Activated T-cell treated with anti-CD3 and anti-CD28 coated beads for 1 hour (primary cell): ENCODE data around the gene FDPS.
A peak's percentile ranks its signal among the peaks of the same experiment; 100 is the strongest.
"Not testable (repeated sequence)": the region's sequence is repeated elsewhere in the genome, so short reads cannot be mapped to it uniquely, and the experiment has no call there.

ENCODE experiments used
- DNase-seq: peaks from one replicate; pipeline ENCODE4 v3.0.0-alpha.2; 2020; ENCODE audit warnings: low read depth

The FDPS gene

DNA sequence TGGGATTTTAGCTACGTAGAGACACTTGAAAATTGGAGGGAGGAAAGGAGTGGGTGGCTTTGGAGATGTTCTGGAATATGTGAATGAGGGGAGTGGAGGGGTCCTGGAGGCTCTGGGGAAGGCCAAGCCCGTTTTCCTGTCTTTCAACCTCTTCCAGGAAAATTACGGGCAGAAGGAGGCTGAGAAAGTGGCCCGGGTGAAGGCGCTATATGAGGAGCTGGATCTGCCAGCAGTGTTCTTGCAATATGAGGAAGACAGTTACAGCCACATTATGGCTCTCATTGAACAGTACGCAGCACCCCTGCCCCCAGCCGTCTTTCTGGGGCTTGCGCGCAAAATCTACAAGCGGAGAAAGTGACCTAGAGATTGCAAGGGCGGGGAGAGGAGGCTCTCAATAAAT lies 11.6 kb downstream of the FDPS start:
- DNase-seq = no peak

DNA sequence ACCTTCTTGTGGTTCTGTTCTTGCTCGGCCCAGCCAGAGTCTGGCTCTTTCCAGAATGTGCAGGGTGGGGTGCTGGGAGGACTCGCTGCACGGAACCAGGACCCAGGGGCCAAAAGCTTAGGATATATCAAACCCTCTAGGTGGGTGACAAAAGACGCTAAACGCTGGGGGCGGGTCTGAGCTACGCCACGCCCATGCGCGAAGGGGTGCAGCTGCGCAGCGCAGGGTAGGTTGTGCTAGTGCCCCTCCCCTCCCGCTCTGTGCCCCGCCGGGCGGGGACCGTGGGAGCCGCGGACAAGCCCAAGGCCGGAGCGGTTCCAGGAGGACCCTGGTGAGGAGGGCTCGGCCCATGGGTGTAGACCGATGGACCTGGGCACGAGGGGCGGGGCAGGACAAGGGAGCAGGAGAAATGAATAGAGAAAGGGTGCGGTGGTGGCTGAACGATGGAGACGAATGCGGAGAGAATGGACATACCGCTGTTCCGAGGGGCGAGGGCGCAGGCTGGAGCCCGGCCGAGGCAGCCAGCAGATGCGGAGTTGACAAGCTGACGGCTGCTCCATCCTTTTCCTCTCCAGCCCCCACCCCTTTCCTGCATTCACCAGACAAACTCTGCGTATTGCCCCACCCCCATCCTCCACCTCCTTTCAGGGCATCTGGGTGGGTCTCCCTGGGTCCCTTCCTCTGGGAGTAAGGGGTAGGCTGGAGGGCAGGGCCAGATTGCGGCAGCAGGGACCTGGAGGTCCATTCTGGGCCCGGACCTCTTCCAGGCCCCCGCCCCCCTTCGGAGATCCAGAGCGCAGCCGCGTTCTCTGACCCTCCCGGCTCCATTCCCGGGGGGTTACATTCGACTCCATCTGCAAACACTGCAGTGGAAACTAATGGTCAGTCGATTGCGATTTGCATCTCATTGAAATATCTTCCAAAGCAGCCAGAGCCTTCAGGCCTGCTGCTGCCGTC lies 12.3 kb downstream of the FDPS start, which contains the start of gene RUSC1:
Gene RUSC1 (plus strand): TSS at position 234 of the 957 bp plus-strand sequence. CDS start 880 bp downstream, outside the sequence.
- DNase-seq = peak; percentile 62

DNA sequence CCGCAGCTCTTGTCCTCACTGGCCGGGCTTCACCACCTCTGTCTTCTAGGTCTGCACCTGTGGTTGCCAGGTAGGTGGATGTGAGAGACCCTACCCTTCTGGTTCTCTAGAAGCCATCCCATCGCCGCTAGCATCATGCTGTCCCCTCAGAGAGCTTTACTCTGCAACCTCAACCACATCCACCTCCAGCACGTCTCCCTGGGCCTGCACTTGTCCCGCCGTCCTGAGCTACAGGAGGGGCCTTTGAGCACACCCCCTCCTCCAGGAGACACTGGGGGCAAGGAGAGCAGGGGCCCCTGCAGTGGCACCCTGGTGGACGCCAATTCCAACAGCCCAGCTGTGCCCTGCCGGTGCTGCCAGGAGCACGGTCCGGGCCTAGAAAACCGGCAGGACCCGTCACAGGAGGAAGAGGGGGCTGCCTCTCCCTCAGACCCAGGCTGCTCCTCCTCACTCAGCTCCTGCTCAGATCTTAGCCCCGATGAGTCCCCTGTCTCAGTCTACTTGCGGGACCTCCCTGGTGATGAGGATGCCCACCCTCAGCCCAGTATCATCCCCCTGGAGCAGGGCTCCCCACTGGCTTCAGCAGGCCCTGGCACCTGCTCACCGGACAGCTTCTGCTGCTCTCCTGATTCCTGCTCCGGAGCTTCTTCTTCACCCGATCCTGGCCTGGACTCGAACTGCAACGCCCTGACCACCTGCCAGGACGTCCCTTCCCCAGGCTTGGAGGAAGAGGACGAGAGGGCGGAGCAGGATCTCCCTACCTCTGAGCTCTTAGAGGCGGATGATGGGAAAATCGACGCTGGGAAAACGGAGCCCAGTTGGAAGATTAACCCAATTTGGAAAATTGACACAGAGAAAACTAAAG lies 13.2 kb downstream of the FDPS start:
- DNase-seq = no peak

DNA sequence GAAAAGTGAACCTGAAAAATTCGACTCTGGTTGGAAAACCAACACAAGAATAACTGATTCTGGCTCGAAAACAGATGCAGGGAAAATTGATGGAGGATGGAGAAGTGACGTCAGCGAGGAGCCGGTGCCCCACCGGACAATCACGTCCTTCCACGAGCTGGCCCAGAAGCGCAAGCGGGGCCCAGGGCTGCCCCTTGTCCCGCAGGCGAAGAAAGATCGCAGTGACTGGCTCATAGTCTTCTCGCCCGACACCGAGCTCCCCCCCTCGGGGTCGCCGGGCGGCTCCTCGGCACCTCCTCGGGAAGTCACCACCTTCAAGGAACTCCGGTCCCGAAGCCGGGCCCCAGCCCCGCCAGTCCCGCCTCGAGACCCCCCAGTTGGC lies 13.9 kb downstream of the FDPS start:
- no peak for DNase-seq

DNA sequence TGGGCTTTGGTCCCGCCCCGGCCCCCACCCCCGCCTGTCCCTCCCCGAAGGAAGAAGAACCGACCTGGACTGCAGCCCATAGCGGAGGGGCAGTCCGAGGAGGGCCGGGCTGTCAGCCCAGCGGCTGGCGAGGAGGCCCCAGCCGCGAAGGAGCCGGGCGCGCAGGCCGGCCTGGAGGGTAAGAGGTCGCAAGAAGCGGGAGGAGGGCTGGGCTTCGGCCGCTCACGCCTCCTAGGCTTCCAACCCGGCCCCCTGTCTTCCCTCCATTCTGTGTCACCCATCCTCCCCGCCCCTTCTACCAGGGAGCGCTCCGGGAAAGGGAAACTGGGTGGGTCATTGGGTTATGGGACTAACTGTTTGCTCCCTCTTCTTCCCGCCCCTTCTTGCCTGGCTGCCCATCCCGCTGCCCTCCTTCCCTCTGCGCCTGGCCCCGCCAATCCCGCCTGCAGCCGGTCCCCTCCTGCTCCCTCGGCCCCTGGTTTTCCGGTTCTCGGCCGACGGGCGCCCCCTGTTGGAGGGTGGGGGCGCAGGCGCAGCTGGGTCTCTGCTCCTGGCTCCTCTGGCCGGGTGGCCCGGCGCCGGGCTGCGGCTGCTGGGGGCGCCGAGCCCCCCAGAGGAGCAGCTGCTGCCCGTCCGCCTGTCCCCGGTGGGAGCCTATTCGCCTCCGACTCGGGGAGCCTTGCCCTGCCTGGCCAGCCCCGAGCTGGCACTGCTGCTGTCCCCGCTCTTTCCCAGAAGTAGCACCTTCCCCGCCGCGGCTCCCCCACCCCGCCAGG lies 14.5 kb downstream of the FDPS start:
- peak; percentile 92 for DNase-seq

DNA sequence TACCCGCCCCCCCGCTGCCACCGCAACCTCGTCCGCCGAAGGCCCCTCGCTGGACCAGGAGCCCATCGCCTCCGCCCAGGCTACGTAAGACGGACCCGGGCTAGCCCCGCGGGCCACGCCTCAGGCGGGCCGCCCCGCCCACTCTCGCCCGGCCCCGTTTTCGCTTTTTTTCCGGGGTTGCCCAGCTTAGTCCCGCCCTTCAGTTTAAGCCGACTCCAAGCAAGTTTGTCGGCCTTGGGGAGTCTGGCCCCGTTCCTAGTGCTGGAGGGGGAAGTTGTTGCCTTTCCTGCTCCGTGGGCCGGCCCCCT lies 15.0 kb downstream of the FDPS start:
- peak; percentile 72 for DNase-seq

DNA sequence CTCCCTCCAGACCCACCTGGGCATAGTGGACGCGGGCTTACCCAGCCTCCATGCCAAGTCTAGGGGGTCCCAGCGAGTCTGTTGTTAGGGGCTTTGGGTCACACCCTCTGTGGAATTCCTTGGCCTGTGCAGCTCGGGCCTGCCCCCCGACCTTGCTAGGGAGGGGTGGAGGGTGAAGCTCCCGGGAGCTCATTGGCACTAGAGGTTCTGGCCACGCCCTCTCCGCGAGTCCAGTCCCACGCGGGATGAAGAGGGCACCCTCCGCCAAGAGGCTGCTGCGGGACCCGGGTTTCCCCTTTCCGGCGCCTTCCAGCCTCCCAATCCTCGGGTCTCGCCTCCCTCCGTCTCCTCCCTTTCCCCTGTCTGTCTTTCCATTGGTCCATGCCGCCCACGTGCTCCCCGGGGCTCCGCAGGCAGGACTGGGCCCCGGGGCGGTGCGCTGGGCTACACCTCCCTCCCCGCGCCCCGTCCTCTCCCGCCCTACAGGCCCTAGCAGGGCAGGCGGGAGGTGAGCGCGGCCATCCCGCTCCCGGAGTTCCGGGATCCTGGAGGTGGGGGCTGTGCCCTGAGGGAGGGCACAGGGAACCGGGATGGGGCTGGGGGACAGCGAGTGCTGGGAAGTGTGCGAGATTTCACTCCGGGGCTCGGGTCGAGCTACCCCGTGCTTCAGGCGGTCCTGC lies 15.5 kb downstream of the FDPS start:
- peak; percentile 75 for DNase-seq

DNA sequence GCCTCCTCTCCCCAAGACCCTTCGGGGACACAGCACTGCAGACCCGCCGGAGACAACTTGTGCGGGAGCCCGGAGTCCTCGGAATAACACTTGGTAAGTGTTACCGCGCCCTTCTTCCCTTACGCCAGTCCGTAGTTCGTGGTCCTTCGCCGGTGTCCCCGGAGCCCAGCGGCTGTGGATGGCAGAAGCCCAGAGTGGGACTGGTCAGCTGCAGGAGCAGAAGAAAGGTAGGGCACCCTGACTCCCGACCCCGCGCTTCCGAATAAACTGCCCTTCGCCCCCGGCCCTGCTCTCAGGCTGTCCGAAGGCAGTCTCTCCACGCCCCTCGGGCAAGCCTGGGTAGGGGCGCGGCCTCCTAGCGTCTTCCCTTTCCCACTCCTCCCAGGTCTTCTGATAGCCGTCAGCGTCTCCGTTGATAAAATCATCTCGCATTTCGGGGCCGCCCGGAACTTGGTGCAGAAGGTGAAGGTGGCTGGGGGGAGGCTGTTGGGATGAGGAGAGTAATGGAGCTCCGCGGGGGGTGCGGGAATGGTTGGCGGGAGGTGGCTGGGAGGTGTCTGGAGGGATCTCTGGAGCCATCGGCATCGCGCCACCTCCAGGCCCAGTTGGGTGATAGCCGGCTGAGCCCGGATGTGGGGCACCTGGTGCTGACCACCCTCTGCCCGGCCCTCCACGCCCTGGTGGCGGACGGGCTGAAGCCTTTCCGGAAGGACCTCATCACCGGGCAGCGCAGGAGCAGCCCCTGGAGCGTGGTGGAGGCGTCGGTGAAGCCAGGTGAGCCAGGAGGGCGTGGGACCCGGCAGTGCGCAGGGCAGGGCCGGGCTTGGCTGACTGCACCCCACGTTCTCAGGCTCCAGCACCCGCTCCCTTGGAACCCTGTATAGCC lies 16.3 kb downstream of the FDPS start:
- peak; percentile 16 for DNase-seq

DNA sequence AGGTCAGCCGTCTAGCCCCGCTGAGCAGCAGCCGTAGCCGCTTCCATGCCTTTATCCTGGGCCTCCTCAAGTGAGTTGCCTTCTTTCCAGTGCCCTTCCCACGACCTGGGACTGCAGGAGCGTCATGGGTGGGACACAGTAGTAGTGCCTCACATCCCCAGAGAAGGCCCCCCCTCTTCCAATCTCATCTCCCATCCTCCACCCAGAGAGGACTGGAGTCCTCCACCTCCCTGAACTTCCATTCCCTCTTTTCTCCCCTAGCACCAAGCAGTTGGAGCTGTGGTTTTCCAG lies 16.9 kb downstream of the FDPS start:
- no peak for DNase-seq

DNA sequence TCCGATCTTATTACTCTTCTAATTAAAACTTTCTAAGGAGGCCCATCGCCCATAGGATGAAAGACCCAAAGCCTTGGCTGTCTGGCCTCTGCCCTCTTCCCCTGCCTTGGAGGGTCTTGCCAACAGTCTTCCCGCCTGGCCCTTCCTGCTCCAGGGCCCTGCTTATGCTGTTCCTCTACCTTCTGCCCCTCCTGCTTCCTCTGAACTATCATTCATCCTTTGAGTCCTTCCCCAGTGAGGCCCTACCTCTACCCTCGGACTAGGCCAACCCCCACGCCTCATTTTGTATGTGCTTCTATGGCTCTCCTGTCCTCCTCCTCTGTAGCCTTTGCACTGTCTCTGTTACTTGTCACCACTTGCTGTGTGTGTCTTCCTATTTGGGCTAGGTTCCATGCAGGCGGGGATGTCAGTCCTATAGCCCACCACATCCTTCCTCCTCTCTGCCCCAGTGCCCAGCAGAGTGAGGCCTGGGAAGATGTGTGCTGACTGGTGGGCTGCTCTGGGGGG lies 17.4 kb downstream of the FDPS start:
- no peak for DNase-seq

DNA sequence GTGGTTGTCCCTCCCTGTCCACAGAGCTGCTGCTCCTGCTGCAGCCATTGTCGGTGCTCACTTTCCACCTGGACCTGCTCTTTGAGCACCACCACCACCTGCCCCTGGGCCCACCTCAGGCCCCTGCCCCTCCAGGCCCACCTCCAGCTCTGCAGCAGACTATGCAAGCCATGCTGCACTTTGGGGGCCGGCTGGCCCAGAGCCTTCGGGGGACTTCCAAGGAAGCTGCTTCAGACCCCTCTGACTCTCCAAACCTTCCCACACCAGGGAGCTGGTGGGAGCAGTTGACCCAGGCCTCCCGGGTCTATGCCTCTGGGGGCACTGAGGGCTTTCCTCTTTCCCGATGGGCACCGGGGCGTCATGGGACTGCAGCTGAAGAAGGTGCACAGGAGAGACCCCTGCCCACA lies 18.0 kb downstream of the FDPS start:
- DNase-seq = no peak

DNA sequence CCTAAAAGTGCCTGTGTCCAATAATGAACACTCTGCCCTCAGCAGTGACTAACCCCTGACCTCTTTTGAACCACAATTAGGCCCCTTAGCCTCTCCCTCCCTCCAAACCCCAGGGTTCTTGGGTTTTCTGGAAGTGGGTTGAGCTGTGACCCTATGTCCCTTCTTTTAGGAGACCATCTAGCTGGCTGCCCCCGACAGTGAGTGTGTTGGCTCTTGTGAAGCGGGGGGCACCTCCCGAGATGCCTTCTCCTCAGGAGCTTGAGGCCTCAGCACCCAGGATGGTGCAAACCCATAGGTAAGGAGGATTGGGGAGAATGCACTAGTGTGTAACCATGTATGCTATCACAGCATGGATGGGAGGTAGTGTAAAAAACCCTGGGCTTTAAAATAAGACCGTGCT lies 19.3 kb downstream of the FDPS start:
- no peak for DNase-seq

DNA sequence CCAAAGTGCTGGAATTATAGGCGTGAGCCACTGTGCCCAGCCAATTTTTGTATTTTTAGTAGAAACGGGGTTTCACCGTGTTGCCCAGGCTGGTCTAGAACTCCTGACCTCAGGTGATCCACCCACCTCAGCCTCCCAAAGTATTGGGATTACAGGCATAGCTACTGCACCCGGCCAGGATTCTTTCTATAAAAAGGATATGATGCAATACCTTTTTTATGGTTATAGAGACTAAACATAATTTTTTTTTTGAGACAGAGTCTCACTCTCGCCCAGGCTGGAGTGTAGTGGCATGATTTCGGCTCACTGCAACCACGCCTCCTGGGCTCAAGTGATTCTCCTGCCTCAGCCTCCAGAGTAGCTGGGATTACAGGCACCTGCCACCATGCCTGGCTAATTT lies 20.2 kb downstream of the FDPS start:
- DNase-seq = not testable (repeated sequence)

DNA sequence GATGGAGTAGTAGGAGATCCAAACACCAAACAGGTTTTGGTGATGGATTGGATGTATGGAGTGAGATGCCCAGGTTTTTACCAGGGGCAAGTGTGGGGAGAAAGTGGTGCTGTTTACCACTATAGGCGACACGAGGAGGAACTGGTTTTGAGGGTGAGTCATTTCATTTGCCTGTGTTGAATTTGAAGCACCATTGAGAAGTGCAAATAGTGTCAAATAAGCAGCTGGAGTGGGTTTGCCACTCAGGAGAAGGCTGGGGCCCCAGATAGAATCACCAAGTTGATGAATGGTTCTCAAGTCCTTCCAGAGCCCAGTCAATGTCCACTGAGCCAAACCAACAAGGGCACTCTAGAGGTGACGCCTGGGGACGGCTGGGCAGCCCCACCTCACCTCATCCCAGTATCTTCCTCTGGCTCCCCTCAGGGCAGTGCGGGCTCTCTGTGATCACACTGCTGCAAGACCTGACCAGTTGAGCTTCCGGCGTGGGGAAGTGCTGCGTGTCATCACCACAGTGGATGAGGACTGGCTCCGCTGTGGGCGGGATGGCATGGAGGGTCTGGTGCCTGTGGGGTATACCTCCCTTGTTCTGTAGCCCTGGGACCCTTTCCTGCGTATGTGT lies 21.4 kb downstream of the FDPS start:
- DNase-seq = no peak

DNA sequence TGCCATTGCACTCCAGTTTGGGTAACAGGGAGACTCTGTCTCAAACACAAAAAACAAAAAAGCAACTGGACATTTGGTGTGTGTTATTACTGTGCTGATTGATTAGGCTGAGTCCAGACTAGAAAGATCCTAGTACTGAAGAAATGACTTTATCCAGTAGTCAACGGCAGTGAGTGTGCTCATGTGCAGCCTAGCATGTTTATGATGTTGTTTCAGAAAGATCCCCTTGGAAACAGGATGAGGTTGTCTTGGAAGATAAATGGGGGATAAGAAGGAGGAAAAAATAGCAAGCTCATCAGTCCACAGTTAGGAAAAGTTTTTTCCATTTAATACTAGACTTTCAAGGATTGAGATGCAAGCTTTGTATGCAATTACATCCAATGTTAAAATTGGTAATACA lies 26.3 kb downstream of the FDPS start:
- DNase-seq = no peak

DNA sequence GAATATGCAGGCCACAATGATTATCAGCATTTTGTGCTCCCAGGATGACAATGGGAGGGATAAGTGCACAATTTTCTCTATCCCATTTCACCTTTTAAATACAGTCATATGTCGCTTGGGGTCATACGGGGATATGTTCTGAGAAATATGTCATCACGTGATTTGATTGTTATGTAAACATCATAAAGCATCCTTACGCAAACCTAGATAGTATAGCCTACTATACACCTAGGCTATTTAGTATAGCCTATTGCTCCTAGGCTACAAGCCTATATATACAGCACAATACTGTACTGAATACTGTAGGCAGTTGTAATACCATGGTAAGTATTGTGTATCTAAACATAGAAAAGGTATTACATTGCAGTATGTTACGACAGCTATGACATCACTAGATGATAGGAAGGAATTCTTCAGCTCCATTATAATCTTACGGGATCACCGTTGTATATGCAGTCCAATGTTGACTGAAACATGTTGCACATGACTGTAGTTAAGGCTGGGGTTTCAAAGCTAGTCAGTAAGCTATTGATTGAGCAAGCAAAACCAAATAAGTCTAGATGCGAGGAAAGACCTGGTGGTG lies 30.9 kb downstream of the FDPS start:
- DNase-seq = no peak

DNA sequence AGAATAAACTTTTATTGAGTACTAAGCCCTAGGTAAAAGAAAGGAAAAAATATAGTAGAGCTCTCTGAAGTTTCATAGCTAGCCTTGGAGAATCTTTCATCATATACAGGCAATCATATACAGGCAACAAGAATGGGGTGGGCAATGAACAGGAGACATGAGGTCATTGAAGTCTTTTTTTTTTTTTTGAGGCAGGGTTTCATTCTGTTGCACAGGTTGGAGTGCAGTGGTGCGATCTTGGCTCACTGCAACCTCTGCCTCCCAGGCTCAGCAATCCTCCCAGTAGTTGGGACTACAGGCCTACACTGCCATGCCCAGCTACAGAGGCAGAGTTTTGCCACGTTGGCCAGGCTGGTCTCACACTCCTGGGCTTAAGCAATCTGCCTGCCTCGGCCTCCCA lies 34.2 kb downstream of the FDPS start:
- DNase-seq = no peak

DNA sequence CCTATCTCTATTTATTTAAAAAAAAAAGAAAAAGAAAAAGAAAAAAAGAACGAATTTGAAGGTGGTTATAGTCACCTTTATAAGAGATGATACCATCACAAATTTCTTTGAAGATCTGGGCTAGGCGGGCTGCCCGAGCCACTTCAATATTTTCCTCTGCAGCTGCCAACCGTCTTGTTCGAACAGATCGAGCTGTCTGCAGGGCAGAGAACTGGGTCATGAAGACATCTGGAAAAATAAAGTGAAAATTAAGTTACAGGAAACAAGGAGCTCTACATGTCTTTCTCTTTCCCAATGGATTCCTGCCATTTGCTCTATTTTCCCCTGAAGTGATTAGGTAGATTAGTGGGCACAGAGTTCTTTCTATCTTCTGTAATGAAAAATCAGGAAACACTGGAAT lies 44.0 kb downstream of the FDPS start:
- no peak for DNase-seq

DNA sequence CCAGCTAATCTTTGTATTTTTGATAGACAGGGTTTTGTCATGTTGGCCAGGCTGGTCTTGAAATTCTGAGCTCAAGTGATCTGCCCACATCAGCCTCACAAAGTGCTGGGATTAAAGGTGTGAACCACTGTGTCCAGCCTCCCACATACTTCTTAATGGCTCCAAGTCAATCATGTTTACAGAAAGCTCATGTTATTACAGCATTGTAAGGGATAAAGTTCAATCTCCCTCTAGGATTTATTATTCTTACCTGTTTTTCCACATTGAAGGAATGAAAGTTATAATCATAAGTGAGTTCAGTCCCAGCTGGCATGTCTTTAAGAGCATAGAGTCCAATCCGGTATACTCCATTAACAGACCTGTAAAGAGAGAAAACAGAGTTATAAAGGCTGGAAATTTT lies 51.4 kb downstream of the FDPS start:
- DNase-seq = no peak
